Neural progenitor cell (in vitro differentiated cells): Measurements from ENCODE around the gene PTGS2.

ENCODE experiments used
- CTCF ChIP-seq: fragments of 200-600 bp; sonication (generic); IDR thresholded peaks from 2 replicates; pipeline ENCODE4 v1.5.1; 2017; ENCODE audit warnings: antibody characterized with exemption, mild to moderate bottlenecking
- EZH2 ChIP-seq: fragments of 200-600 bp; sonication (generic); IDR thresholded peaks from 2 replicates; pipeline ENCODE4 v1.6.1; 2017; ENCODE audit warnings: antibody characterized with exemption, mild to moderate bottlenecking, moderate library complexity

GRCh38 chr1:186643614-186644013, 36.6 kb downstream of the PTGS2 start:
- TF ChIP-seq CTCF (no peak), EZH2 (no peak)
